HG03521 (cell line): Measurements from ENCODE around the gene ARID4B.
"Not testable (repeated sequence)": the region's sequence is repeated elsewhere in the genome, so short reads cannot be mapped to it uniquely, and the experiment has no call there.

Experiments used
- ATAC-seq: cut with Tn5 transposase; IDR thresholded peaks from one replicate; pipeline ENCODE4 v1.9.1; 2021; ENCODE audit warnings: mild to moderate bottlenecking, moderate library complexity; ENCODE audit not compliant: unreplicated experiment

The ARID4B gene

GRCh38 chr1:235299169-235299858, 28.7 kb downstream of the ARID4B start:
- ATAC-seq = no peak

DNA sequence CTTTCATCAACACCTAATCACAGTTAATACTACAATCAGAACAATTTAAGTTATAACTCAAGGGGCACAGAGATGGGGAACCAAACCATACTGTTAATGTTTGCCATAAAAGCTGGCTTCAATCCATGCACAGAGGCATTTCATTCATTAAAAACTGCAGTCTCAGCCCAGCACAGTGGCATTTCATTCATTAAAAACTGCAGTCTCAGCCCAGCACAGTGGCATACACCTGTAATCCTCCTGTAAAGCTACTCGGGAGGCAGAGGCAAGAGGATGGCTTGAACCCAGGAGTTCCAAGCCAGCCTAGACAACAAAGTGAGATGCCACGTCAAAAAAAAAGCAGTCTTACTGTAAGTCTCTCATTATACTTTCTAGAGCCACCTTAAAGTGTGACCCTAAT, 29.2 kb downstream of the ARID4B start:
- no peak for ATAC-seq

DNA sequence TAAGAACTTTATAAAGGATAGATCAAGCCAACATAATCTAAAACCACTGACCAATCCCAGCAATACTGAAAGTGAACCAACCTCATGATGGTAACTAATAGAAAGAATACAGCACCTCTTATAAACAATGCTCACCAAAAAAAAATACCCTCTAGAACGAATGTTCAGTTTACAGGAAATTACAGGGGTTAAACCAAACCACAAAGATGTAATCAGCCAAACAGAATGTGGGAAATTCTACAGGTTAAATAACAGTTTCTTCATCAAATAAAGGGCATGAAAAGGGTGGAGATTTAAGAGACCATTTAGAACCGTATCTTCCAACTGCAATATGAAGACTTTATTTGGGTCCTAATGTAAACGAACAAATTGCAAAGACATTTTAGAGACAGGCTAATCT, 30.4 kb downstream of the ARID4B start:
- no peak for ATAC-seq

- no peak for ATAC-seq
These were observed 31.2 kb downstream of the ARID4B start for GRCh38 chr1:235296729-235297128.

DNA sequence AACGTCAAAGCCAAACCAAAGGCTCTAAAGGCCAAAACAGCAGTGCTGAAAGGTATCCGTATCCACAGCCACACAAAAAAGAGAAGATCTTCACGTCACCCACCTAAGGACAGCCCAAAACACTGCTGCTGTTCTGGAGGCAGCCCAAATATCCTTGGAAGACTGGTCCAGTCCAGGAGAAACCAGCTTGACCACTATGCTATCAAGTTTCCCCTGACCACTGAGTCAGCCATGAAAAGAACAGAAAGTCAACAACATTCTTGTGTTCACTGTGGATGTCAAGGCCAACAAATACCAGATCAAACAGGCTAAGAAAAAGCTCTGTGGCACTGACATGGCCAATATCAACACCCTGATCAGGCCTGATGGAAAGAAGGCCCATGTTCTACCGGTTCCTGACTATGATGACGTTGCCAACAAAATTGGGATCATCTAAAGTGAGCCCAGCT, 32.1 kb downstream of the ARID4B start:
- no peak for ATAC-seq

DNA sequence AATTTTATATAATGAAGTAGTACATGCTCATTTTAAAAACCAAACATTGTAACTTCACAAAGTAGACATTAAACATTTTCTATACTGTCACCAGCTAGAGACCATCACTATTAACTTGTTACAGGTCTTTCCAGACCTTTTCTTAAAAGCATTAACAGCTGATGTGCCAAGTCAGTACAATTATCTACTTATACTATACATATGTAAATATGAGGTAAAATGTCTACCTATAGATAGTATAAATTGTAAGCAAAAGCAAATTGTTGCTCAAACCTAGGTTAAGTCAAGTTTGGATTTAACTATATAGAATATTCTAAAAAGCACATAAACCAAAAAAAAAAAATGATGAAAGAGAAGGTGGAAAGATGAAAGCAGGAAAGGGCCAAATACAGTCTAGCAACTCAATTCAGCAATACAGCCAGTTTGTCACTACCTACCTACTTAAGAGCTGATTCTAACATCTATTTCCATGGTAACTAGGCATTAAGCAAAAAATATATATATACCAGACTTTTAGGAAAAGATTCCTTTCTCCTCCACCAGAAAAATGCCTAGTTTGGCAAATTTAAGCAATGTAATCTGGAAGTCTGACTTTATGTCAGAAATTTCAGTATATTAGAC, 34.5 kb downstream of the ARID4B start:
- no peak for ATAC-seq

DNA sequence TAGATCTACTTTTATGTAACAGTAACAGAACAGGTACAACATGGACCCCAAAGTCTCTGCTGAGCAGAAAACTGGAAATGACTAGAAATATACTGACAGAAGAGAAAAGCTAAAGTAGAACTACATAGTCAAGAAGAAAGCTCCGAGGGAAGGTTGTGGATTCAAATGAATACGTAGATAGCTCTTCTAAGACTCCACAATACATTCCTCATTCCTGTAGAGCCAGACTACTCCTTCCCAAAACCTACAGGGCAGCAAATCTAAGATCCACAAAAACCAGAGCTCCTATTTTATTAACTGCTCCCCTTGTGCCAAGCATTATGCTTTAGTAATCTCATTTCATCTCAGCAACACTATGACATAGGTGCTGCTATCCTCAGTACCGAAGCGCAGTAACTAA, 35.2 kb downstream of the ARID4B start:
- ATAC-seq = no peak

DNA sequence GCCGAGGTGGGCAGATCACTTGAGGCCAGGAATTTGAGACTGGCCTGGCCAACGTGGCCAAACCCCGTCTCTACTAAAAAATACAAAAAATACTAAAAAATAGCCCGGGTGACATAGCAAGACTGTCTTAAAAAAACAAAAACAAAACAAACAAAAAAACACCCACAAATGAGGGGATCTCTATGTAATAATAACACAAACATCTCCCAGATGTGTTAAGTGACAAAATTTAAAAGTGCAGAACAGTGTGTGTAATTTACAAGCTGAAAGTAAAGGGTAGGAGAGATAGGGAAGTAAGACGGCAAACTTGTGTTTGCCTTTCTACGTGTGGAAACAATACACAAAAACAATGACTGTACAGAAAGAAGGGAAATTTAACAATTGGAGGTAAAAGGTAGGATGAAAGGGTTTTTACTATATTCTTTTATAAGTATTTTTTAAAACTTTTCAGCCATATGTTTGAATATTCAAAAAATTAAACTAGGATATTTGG, 36.3 kb downstream of the ARID4B start:
- no peak for ATAC-seq

DNA sequence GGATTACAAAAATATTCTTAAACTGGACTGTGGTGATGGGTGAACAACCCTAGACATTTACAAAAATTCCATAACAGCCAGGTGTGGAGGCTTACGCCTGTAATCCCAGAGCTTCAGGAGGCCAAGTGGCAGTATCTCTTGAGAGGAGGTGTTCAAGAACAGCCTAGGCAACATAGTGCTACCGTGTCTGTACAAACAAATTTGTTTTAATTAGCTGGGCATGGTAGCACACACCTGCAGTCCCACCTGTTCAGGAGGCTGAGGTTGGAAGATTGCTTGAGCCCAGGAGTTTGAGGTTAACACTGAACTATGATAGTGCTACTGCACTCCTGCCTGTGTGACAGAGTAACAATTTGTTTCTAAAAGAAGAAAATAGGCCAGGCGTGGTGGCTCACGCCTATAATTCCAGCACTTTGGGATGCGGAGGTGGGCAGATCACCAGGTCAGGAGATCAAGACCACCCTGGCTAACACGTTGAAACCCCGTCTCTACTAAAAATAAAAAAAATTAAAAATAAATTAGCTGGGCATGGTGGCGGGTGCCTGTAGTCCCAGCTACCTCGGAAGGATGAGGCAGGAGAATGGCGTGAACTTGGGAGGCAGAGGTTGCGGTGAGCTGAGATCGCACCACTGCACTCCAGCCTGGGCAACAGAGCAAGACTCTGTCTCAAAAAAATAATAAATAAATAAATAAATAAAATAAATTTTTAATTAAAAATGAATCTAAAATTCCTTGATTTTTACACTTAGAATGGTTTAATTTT, 37.1 kb downstream of the ARID4B start:
- ATAC-seq = no peak

- no peak for ATAC-seq
These were observed 37.9 kb downstream of the ARID4B start for GRCh38 chr1:235289859-235290739.

- ATAC-seq = no peak
These were observed 40.6 kb downstream of the ARID4B start for GRCh38 chr1:235287208-235287882.

GRCh38 chr1:235286667-235287066, 41.3 kb downstream of the ARID4B start:
- ATAC-seq = no peak

DNA sequence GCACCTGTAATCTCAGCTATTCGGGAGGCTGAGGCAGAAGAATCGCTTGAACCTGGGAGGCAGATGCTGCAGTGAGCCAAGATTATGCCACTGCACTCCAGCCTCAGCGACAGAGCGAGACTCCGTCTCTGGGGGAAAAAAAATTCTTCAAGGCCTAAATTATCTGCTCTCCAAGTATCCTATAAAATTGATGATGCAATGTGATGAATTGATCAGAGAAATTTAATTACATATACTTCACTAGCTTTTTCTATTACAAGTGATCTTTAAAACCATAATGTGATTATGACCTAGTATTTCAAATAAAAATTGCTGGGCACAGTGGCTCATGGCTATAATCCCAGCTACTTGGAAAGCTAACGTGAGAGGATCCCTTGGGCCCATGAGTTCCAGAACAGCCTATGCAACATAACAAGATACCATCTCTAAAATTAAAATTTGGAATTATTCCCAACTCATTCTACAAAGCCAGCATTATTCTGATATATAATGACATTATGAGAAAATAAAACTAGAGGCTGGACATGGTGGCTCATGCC, 43.7 kb downstream of the ARID4B start:
- ATAC-seq = no peak

DNA sequence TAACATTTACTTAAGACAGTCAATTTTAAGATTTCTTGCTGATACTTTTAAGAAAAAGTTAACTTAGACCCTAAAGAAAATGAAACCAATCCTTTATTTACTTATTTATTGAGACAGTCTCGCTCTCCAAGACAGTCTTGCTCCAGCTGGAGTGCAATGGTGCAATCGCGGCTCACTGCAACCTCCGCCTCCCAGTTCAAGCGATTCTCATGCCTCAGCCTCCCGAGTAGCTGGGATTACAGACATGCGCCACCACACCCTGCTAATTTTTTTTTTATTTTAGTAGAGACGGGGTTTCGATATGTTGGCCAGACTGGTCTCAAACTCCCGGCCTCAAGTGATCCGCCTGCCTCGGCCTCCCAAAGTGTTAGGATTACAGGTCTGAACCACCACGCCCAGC, 44.3 kb downstream of the ARID4B start:
- not testable (repeated sequence) for ATAC-seq

DNA sequence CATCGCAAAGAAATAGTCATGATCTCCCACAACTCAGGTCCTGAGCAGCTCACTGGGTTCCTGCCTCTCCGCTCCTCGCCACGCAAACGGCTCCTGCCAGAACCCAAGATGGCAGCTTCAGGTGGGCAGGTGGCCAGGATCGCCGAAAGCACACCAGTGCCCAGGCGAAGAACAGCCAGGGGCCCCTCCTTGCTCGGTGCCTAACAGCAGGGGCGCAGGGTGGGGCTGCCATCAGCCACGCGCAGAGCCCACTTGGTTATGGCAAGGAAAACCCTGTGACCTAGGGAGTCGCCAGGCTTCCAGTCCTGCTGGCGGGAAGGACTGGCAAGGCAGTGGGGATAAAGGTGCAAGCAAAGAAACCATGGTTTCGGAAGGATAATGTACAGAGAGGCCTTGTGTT, 47.5 kb downstream of the ARID4B start:
- no peak for ATAC-seq

- no peak for ATAC-seq
These were observed 48.3 kb downstream of the ARID4B start for GRCh38 chr1:235279694-235280093.

GRCh38 chr1:235278915-235279292, 49.1 kb downstream of the ARID4B start:
- ATAC-seq = no peak

DNA sequence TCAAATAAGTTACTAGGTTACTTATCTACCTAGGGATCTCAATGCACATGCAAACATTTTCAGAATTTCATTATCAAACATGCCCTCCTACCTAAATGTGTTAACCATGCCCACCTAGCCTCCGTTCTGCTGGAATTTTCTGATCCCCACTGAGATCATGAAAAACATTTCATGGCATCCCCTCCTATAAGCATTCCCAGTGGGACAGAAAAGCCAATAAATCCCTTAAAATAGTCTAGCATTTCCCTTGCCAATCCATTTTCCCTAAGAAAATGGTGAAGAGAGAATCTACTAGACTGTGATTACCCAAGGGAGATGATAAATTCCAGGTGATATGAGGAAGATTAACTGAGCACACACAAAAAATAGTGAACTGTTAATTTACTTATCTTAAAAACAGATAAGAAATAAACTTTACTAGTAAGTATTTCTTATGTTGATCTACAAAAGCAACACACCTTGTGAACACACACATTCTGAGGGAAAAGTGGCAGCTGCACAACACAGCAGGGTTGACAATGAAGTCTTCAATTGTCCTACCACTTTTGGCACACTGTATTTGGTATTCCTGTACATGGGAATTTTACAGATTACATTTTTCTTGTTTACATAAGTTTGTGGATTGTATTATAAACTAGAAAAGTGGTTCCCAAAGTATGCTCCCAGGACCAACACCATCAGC, 49.6 kb downstream of the ARID4B start:
- ATAC-seq = no peak

DNA sequence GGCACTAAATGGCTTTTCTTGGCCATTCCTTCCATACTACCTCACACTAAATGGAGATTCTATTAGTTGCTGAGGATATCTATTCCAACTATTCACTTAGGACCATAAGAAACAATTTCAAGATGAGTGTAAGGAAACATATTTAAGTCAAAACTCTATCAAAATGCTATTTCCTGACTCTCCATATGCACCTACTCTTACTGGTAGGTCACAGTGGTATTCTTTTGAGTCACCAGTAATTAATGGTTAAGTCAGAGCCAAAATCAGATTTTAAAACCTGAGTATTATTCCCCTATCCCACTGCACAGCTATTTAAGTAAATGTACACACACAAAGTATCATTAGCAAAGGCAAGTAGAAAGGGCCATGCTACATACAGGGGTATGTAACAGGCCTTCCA, 50.3 kb downstream of the ARID4B start:
- ATAC-seq = no peak

DNA sequence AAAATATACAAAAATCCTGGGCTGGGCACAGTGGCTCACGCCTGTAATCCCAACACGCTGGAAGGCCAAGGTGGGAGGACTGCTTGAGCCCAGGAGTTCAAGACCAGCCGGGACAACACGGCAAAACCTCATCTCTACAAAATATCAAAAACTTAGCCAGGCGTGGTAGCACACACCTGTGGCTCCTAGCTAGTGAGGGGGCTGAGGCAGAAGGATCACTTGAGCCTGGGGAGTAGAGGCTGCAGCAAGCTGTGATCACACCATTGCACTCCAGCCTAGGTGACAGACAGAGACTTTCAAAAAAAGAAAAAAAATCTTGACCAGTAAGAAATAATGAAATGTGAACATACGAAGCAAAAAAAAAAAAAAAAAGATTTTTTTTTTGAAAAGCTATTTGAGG, 52.1 kb downstream of the ARID4B start:
- ATAC-seq = no peak
